GM18909 (cell line): Measurements from ENCODE around the gene KRTAP10-3.
"Not testable (repeated sequence)": the region's sequence is repeated elsewhere in the genome, so short reads cannot be mapped to it uniquely, and the experiment has no call there.

Source experiments
- ATAC-seq: cut with Tn5 transposase; IDR thresholded peaks from one replicate; pipeline ENCODE4 v1.9.1; 2021; ENCODE audit warnings: mild to moderate bottlenecking; ENCODE audit not compliant: unreplicated experiment, poor library complexity

The KRTAP10-3 gene

DNA sequence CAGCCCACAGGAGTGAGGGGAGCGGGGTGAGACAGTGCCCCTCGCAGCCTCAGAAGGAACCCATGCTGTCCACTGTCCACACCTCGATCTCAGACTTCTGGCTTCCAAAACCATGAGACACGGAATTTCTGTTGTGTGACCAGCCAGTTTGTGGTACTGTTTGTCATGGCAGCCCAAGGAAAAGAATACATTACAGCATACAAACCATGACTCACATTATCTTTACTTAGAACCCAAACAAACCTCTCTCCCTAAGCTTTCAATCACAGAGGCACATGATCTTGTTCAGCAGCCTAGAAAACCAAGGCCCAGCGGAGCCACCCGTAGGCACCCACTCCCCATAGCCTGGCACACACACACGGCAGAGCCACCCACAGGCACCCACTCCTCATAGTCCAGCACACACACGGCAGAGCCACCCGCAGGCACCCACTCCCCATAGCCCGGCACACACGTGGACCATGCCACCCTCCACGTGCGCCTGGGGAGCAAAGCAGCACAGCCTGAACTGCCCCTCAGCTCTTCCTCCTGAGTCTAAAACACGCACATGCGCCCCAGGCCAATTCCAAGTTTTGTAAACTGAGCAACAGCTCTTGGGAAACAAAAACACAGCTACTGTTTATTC, 14.5 kb upstream of the KRTAP10-3 start:
- no peak for ATAC-seq

- ATAC-seq, result no peak
Measured at GRCh38 chr21:44571844-44572782, 13.5 kb upstream of the KRTAP10-3 start.

DNA sequence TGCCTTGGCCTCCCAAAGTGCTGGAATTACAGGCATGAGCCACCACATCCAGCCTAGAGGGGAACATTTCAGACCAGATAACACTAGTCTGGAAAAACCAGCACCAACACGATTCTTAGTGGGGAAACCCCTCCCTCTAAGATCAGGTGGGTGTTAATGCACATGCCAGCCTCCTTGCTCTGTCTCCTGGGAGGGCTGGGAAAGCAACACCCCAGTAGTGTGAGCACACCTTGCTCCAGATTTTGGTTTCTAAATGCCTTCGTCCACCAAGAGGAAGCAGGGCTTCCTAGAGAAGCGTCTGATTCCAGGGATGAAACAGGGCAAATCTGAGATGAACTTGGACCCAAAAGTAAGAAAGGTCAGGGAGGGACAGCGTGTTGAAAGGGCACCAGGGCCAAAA, 12.7 kb upstream of the KRTAP10-3 start:
- ATAC-seq, result no peak

- ATAC-seq, result no peak
Measured at GRCh38 chr21:44569861-44570517, 11.4 kb upstream of the KRTAP10-3 start.

- no peak for ATAC-seq
Measured at GRCh38 chr21:44568667-44569556, 10.3 kb upstream of the KRTAP10-3 start.

GRCh38 chr21:44568261-44568660, 9.7 kb upstream of the KRTAP10-3 start:
- no peak for ATAC-seq

DNA sequence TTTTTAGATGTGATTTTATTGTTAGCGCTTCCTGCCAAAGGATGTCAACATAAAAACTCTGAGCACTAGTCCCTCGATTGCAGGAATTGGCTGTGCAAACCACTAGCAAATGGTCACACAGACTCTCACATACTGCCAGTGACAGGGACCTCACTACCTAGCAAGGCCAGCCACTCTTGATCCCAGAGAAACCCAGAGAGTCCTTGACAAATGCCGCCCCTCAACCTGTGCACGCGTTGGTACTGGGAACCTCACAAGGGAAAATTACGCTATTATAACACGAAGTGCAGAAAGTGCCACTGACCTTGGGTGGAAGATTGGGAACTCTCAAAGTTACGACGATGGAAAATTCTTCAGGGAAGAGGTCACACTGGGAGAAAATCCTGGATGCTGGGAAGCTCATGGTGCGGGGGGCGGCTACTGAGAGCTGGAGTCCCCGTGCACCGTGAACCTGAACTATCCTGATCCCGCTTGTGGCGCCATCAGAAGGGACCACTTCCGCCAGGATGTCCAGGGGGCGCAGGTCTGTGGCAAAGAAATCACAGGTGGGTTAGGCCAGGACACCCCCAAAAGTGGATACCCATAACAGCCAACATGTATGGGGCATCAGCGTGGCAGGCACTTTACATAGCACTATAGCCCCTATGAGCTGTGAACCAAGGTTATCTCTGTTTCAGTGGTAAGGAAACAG, 9.0 kb upstream of the KRTAP10-3 start:
- ATAC-seq, result no peak

GRCh38 chr21:44566403-44566802, 7.8 kb upstream of the KRTAP10-3 start:
- ATAC-seq, result no peak

GRCh38 chr21:44564886-44565598, 6.4 kb upstream of the KRTAP10-3 start:
- no peak for ATAC-seq

DNA sequence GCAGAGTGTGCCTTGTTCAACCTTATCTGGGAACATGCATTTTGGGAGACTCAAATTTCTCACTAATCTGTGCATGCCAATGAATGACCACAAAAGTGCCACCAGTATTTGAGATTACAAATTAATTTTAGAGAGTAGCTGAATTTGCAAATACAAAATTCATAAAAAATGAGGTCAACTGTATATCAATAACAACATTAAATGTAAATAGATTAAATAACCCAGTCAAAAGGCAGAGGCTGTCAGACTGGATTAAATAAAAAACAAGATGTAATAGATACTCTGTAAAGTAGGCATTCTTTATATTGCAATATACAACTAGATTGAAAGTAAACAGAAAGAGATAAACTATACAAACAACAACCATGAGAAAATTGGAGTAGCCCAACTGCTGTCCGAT, 5.5 kb upstream of the KRTAP10-3 start:
- ATAC-seq, result no peak

DNA sequence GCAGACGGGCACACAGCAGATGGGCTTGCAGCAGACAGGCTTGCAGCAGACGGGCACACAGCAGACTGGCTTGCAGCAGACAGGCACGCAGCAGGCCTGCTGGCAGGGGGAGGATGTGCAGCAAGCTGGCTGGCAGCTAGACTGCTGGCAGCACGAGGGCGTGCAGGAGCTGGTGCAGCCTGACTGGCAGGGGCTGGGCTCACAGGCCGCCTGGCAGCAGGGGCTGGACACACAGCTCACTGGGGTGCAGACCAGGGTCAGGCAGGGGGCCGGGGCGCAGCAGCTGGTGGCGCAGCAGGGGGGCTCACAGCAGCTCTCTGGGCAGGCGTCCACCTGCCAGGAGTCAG, 293 bp downstream of the KRTAP10-3 start:
- ATAC-seq, result not testable (repeated sequence)

DNA sequence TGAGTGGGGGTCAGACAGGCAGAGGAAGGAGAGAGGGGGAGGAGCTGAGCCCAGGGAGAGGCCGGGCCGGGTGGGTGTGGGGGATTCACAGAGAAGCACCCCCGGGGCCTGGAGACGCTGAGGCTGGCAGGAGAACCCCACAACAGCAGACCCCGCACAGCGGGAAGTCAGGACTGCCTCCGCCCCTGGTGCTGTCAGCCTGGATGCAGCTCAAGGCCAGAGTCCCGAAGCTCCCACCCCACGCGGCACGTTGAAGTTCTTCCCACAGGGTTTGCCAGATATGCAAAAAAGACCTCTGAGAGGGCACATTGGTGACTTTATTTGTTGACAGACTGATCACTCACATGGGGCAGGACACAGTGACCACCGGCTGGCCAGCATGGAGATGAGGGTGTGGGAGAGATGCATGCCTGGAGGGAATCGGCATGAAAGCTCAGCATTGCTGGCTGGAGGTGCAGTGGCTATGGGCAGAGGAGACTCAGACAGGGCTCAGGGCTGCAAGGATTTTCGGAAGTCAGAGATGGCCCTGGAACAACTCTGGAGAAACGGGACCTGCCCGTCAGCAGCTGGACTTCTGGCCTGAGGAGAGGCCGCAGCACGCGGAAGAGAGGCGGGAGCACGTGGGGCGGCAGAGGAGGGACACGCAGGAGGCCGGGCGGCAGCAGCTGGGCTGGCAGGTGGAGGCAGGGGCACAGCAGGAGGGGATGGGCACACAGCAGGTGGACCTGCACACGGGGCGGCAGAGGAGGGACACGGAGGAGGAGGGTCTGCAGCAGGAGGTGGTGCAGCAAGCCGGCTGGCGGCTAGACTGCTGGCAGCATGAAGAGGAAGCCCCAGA, 885 bp downstream of the KRTAP10-3 start:
- ATAC-seq, result no peak

DNA sequence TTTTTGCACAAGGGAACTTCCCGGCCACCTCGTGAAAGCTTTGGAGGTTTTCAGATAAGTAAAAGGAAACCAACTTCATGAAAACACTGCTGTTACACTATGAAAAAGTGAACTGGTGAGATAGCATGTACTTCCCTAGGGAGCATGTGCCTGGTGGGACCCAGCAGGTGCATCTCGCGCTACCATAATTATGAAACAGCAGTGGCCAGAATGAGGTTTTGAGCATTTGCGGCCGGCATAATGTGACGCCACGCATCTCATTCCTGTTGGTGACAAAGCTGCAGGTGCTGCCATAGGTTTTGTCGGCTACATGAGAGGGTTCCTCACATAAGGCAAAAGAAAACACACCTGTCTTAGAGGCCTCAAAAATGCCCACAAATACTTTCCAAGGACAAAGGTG, 1.7 kb downstream of the KRTAP10-3 start:
- no peak for ATAC-seq

- no peak for ATAC-seq
Measured at GRCh38 chr21:44555200-44555875, 3.3 kb downstream of the KRTAP10-3 start.

- ATAC-seq, result no peak
Measured at GRCh38 chr21:44552681-44553080, 5.9 kb downstream of the KRTAP10-3 start.

DNA sequence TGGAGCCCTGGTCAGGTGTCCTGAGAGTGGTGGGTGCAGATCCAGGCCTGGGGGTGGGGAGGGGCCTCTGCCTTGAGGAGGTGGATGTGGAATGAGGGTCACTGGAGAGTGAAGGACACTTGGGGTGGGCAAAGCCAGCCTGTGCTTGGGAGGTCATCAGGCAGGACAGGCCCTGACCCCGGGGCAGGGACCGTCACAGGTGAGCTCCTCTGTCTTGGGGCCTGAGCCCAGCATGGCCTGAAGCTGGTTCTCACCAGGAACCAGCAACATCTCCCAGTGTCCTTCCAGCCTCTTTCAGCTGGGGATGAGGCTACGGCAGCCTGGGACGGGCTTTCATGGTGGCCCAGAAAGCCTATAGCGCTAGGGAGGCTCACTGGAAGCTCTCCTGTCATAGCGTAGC, 6.5 kb downstream of the KRTAP10-3 start:
- ATAC-seq, result no peak

- ATAC-seq, result no peak
Measured at GRCh38 chr21:44551340-44551961, 7.1 kb downstream of the KRTAP10-3 start, which contains the start of gene KRTAP10-2. TSS of gene KRTAP10-2 (minus strand) at chr21:44551505. CDS start at chr21:44551458, 47 bp downstream.
